Esophagus muscularis mucosa (tissue), 3 donors: ENCODE measurements around the gene LYPD4.

Experiments
- POLR2A ChIP-seq: fragments of 450-650 bp; IDR thresholded peaks from one replicate; pipeline ENCODE4 v1.6.1; 2017; ENCODE audit warnings: antibody characterized with exemption, moderate library complexity, mild to moderate bottlenecking, low read depth
- POLR2AphosphoS5 ChIP-seq, 2 donors: sonication (generic); formaldehyde crosslinking; IDR thresholded peaks; one replicate each; pipeline ENCODE4 v1.6.1; 2017; ENCODE audit warnings: antibody characterized with exemption in 2 of 2
- TF ChIP-seq, protein P1 (sequence below), 3 experiments: fragments of 200-600 bp in 2 of 3; fragments of 450-650 bp in 1 of 3; sonication (generic) in 2 of 3; IDR thresholded peaks; one replicate each; pipeline ENCODE4 v1.5.1; 2017 to 2019; ENCODE audit warnings: antibody characterized with exemption in 3 of 3, mild to moderate bottlenecking in 2 of 3, moderate library complexity in 1 of 3

DNA sequence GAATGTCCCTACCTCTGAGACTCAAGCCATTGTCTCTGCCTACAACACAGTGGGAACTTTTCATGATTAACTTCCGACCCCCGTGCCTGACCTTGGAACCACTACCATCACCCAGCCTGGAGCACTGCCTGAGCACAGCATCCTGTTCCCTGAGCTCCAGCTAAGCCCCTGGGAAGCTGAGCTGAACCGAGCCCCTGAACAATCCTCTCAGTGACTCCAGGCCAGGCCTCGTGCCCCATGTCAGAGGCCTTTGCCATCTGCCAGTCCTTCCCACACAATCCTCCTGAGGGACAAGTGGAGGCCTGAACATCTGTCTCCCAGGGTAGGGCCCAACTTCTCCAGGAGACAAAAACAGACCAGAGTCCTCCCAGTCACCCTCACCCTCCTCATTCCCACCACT is 30.6 kb downstream of the LYPD4 start:
- no peak for TF ChIP-seq POLR2A
- TF ChIP-seq POLR2AphosphoS5 (IDR thresholded peaks at IDR 0.05), result no peak
- TF ChIP-seq, protein P1, sequence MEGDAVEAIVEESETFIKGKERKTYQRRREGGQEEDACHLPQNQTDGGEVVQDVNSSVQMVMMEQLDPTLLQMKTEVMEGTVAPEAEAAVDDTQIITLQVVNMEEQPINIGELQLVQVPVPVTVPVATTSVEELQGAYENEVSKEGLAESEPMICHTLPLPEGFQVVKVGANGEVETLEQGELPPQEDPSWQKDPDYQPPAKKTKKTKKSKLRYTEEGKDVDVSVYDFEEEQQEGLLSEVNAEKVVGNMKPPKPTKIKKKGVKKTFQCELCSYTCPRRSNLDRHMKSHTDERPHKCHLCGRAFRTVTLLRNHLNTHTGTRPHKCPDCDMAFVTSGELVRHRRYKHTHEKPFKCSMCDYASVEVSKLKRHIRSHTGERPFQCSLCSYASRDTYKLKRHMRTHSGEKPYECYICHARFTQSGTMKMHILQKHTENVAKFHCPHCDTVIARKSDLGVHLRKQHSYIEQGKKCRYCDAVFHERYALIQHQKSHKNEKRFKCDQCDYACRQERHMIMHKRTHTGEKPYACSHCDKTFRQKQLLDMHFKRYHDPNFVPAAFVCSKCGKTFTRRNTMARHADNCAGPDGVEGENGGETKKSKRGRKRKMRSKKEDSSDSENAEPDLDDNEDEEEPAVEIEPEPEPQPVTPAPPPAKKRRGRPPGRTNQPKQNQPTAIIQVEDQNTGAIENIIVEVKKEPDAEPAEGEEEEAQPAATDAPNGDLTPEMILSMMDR (IDR thresholded peaks at IDR 0.05), result no peak
